SK-N-SH (cell line): ENCODE measurements around the gene SLC25A25.

Experiments
- CTCF ChIP-seq: fragments of 200-600 bp; sonication (generic); IDR thresholded peaks from 2 replicates; pipeline ENCODE4 v1.6.1; 2017; ENCODE audit warnings: antibody characterized with exemption, mild to moderate bottlenecking, moderate library complexity
- EP300 ChIP-seq, 2 experiments: IDR thresholded peaks; 2 replicates each; pipeline versions ENCODE4 v1.4.0 to v1.6.1; 2012; ENCODE audit warnings: borderline replicate concordance in 1 of 2, low read depth in 1 of 2, low read length in 1 of 2
- MEF2A ChIP-seq: IDR thresholded peaks from 2 replicates; pipeline ENCODE4 v1.4.0; 2012; ENCODE audit warnings: low read depth, borderline replicate concordance
- MXI1 ChIP-seq: IDR thresholded peaks from 2 replicates; pipeline ENCODE4 v1.6.1; 2012; ENCODE audit warnings: mild to moderate bottlenecking, low read depth, low read length, improper control_type of control experiment
- POLR2AphosphoS5 ChIP-seq: IDR thresholded peaks from 2 replicates; pipeline ENCODE4 v1.6.1; 2012; ENCODE audit warnings: low read depth, low read length
- RAD21 ChIP-seq: IDR thresholded peaks from 2 replicates; pipeline ENCODE4 v1.6.1; 2012; ENCODE audit warnings: mild to moderate bottlenecking, low read length
- SIN3A ChIP-seq: IDR thresholded peaks from 2 replicates; pipeline ENCODE4 v1.6.1; 2012; ENCODE audit warnings: low read depth, mild to moderate bottlenecking, low read length, moderate library complexity, borderline replicate concordance
- USF2 ChIP-seq: fragments of 150-350 bp; IDR thresholded peaks from 2 replicates; pipeline ENCODE4 v1.6.1; 2017; ENCODE audit warnings: antibody characterized with exemption, low read length, low read depth, borderline replicate concordance

GRCh38 chr9:128062279-128062678 is 5.8 kb upstream of the SLC25A25 start:
- TF ChIP-seq EP300 (IDR thresholded peaks at IDR 0.05; ENCODE audit: borderline replicate concordance in 1 of 2, low read depth in 1 of 2, low read length in 1 of 2) (no peak), SIN3A (no peak), RAD21 (no peak), CTCF (no peak), MXI1 (no peak), USF2 (no peak), POLR2AphosphoS5 (no peak), MEF2A (no peak)
